HCT116 (cell line): ENCODE measurements around the gene DDI2.

Source experiments
- ATF3 ChIP-seq: IDR thresholded peaks from 2 replicates; pipeline ENCODE4 v1.6.1; 2012
- CTCF ChIP-seq, 3 experiments: fragments of 200-600 bp in 1 of 3; sonication (generic) in 1 of 3; IDR thresholded peaks in 2 of 3; conservative IDR thresholded peaks in 1 of 3; 2 replicates each; pipeline ENCODE4 v1.5.1; 2012 to 2017; ENCODE audit warnings: low read depth in 2 of 3, low read length in 2 of 3, antibody characterized with exemption in 1 of 3, borderline replicate concordance in 1 of 3, control low read depth in 1 of 3, mild to moderate bottlenecking in 1 of 3, mixed read lengths in 1 of 3, mixed run types in 1 of 3, moderate library complexity in 1 of 3; ENCODE audit not compliant: insufficient read depth in 1 of 3
- EZH2 ChIP-seq: fragments of 200-600 bp; sonication (generic); IDR thresholded peaks from 2 replicates; pipeline ENCODE4 v1.6.1; 2017; ENCODE audit warnings: antibody characterized with exemption, mixed run types
- EZH2phosphoT487 ChIP-seq: fragments of 200-600 bp; IDR thresholded peaks from 2 replicates; pipeline ENCODE4 v1.6.1; 2018; ENCODE audit warnings: antibody characterized with exemption, borderline replicate concordance
- MAX ChIP-seq: IDR thresholded peaks from 2 replicates; pipeline ENCODE4 v1.6.1; 2012
- POLR2A ChIP-seq: IDR thresholded peaks from 2 replicates; pipeline ENCODE4 v1.7.0; 2011; ENCODE audit warnings: borderline replicate concordance; ENCODE audit not compliant: insufficient read depth, insufficient read length; ENCODE audit errors: extremely low read depth
- POLR2AphosphoS5 ChIP-seq: IDR thresholded peaks from 2 replicates; pipeline ENCODE4 v1.6.1; 2011; ENCODE audit warnings: mild to moderate bottlenecking, low read depth, low read length, moderate library complexity
- SIN3A ChIP-seq: IDR thresholded peaks from 2 replicates; pipeline ENCODE4 v1.6.1; 2012; ENCODE audit warnings: low read depth
- SRF ChIP-seq: IDR thresholded peaks from 2 replicates; pipeline ENCODE4 v1.6.1; 2012; ENCODE audit warnings: low read depth
- YY1 ChIP-seq: IDR thresholded peaks from 2 replicates; pipeline ENCODE4 v1.6.1; 2011; ENCODE audit warnings: low read length, low read depth, moderate library complexity, mild to moderate bottlenecking; ENCODE audit not compliant: insufficient replicate concordance; ENCODE audit errors: extremely low read depth
- ZFX ChIP-seq: fragments of 450-650 bp; IDR thresholded peaks from 2 replicates; pipeline ENCODE4 v1.6.1; 2017

- TF ChIP-seq POLR2AphosphoS5, result no peak
- no peak for TF ChIP-seq MAX
- no peak for TF ChIP-seq CTCF (IDR thresholded peaks at IDR 0.05 in 2 of 3, conservative IDR thresholded peaks at IDR 0.05 in 1 of 3; ENCODE audit: borderline replicate concordance in 1 of 3, insufficient read depth in 1 of 3, low read depth in 2 of 3, low read length in 2 of 3)
- no peak for TF ChIP-seq ZFX
- no peak for TF ChIP-seq EZH2
- no peak for TF ChIP-seq ATF3
- no peak for TF ChIP-seq SRF
- no peak for TF ChIP-seq POLR2A
- TF ChIP-seq YY1, result no peak
- no peak for TF ChIP-seq SIN3A
- no peak for TF ChIP-seq EZH2phosphoT487
These were observed 58.8 kb downstream of the DDI2 start for GRCh38 chr1:15676010-15676409.
